Common myeloid progenitor, CD34-positive (primary cell): Measurements from ENCODE around the gene SKOR1.
A peak's percentile ranks its signal among the peaks of the same experiment; 100 is the strongest.

Experiments
- CTCF ChIA-PET: fragments of 350-600 bp; sonication (Branson Sonifier 250); formaldehyde crosslinking; loops from one replicate; lab custom pipeline; 2021; ENCODE audit warnings: antibody characterized with exemption; lab: Charles Lee
- POLR2A ChIA-PET: fragments of 350-600 bp; sonication (Branson Sonifier 250); formaldehyde crosslinking; loops from one replicate; lab custom pipeline; 2021; ENCODE audit warnings: antibody characterized with exemption; lab: Charles Lee
- DNase-seq, 3 donors: peaks; one replicate each; pipeline versions ENCODE4 v3.0.0 to v3.0.0-alpha.2; 2013
- H3K27ac ChIP-seq, 2 experiments: 1 replicate in 1 of 2; 2 replicates in 1 of 2; pipeline ENCODE4 v1.7.0; 2013; ENCODE audit warnings: inconsistent platforms in 2 of 2, low read length in 2 of 2, mild to moderate bottlenecking in 2 of 2, low read depth in 1 of 2, moderate library complexity in 1 of 2; ENCODE audit not compliant: severe bottlenecking in 2 of 2, insufficient read depth in 1 of 2, poor library complexity in 1 of 2
- H3K27me3 ChIP-seq, 5 experiments: replicated peaks in 2 of 5; 1 replicate in 3 of 5; 2 replicates in 2 of 5; pipeline versions ENCODE4 v1.6.1 to v1.7.0; 2013; ENCODE audit warnings: low read length in 4 of 5, mild to moderate bottlenecking in 2 of 5, moderate library complexity in 2 of 5, inconsistent platforms in 1 of 5; ENCODE audit not compliant: insufficient read depth in 5 of 5, control insufficient read depth in 4 of 5
- H3K36me3 ChIP-seq, 4 experiments: 1 replicate in 2 of 4; 2 replicates in 2 of 4; pipeline versions ENCODE4 v1.6.1 to v1.7.0; 2013; ENCODE audit warnings: low read length in 3 of 4, control low read depth in 1 of 4, mild to moderate bottlenecking in 1 of 4; ENCODE audit not compliant: control insufficient read depth in 4 of 4, insufficient read depth in 4 of 4
- H3K4me1 ChIP-seq, 4 experiments: 1 replicate in 3 of 4; 2 replicates in 1 of 4; pipeline versions ENCODE4 v1.6.1 to v1.7.1; 2013; ENCODE audit warnings: low read length in 3 of 4, mild to moderate bottlenecking in 3 of 4, control low read depth in 1 of 4, inconsistent platforms in 1 of 4, moderate library complexity in 1 of 4; ENCODE audit not compliant: control insufficient read depth in 4 of 4, insufficient read depth in 4 of 4; ENCODE audit errors: control extremely low read depth in 1 of 4
- H3K4me3 ChIP-seq, 7 experiments: 1 replicate in 4 of 7; 2 replicates in 3 of 7; pipeline versions ENCODE4 v1.5.1 to v1.7.0; 2013; ENCODE audit warnings: mild to moderate bottlenecking in 7 of 7, low read length in 6 of 7, moderate library complexity in 6 of 7, inconsistent platforms in 2 of 7, low read depth in 2 of 7, control low read depth in 1 of 7; ENCODE audit not compliant: insufficient read depth in 4 of 7, control insufficient read depth in 1 of 7; ENCODE audit errors: extremely low read depth in 1 of 7
- H3K9me3 ChIP-seq, 5 experiments: 1 replicate in 4 of 5; 2 replicates in 1 of 5; pipeline versions ENCODE4 v1.6.1 to v1.7.1; 2013; ENCODE audit warnings: low read length in 4 of 5, mild to moderate bottlenecking in 2 of 5, inconsistent platforms in 1 of 5, low read depth in 1 of 5, moderate library complexity in 1 of 5; ENCODE audit not compliant: control insufficient read depth in 4 of 5, insufficient read depth in 2 of 5; ENCODE audit errors: control extremely low read depth in 1 of 5
- WGBS: methylation state at CpG from one replicate; pipeline ENCODE4 v1.1.5; 2013; ENCODE audit not compliant: insufficient coverage; 5-methylcytosine and 5-hydroxymethylcytosine counted together

SKOR1 gene

DNA sequence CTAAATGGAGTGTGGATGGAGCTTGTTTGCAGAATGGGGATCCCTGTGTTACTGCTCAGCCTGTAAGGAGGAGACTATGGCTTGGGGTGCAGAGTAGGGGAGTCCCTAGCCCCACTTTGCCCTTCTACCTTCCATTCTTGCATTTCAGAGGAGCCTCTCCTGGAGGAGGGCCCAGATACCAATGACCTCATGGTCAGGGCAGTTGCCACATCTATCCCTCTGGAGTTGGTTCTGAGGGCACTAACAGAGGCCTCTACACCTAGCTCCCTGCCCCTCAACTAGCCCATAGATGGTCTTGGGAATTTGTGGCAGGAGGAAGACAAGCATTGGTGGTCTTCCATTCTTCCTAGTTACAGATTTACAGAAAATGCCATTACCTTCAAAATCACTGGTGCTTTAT is 6.1 kb downstream of the SKOR1 start:
- CTCF ChIA-PET, result interaction anchor here (1.1 to 2.0 kb wide), 4 partner anchors 47 to 374 kb away, joined by 3 to 5 read pairs (median 3); no protein-coding TSS in a partner anchor
- peaks cover 11 to 77% (median 62%) of the 10 kb centered on the region in 4 experiments for H3K4me1 ChIP-seq

GRCh38 chr15:67832031-67832551 is 6.8 kb downstream of the SKOR1 start:
- POLR2A ChIA-PET, result no interaction called here
- WGBS, result 8% methylated on average over 7 of the region's 9 CpGs
- peaks cover 0 to 2% (median 0%) of the 10 kb centered on the region in 5 experiments for H3K9me3 ChIP-seq
- CTCF ChIA-PET, result interaction anchor here (0.5 to 2.0 kb wide), 7 partner anchors 48 to 375 kb away, joined by 3 to 9 read pairs (median 3); no protein-coding TSS in a partner anchor
- peaks cover 11 to 71% (median 62%) of the 10 kb centered on the region in 4 experiments for H3K4me1 ChIP-seq
- H3K27ac ChIP-seq, result no peak overlapping the region
- H3K36me3 ChIP-seq, result no peaks in the 10 kb centered on the region
- DNase-seq, result peak in 2 of 3 donors; percentile 46 to 47
- no peak overlapping the region for H3K4me3 ChIP-seq
- H3K27me3 ChIP-seq, result peaks cover 15 to 93% (median 48%) of the 10 kb centered on the region in 5 experiments

More for the DNA sequence above, 6.1 kb downstream of the SKOR1 start:
- peaks cover 0 to 2% (median 0%) of the 10 kb centered on the region in 5 experiments for H3K9me3 ChIP-seq
- no peak overlapping the region for H3K27ac ChIP-seq
- H3K36me3 ChIP-seq, result no peaks in the 10 kb centered on the region
- no peak for DNase-seq
- no peak overlapping the region for H3K4me3 ChIP-seq
- peaks cover 15 to 100% (median 50%) of the 10 kb centered on the region in 5 experiments for H3K27me3 ChIP-seq
- POLR2A ChIA-PET, result no interaction called here

DNA sequence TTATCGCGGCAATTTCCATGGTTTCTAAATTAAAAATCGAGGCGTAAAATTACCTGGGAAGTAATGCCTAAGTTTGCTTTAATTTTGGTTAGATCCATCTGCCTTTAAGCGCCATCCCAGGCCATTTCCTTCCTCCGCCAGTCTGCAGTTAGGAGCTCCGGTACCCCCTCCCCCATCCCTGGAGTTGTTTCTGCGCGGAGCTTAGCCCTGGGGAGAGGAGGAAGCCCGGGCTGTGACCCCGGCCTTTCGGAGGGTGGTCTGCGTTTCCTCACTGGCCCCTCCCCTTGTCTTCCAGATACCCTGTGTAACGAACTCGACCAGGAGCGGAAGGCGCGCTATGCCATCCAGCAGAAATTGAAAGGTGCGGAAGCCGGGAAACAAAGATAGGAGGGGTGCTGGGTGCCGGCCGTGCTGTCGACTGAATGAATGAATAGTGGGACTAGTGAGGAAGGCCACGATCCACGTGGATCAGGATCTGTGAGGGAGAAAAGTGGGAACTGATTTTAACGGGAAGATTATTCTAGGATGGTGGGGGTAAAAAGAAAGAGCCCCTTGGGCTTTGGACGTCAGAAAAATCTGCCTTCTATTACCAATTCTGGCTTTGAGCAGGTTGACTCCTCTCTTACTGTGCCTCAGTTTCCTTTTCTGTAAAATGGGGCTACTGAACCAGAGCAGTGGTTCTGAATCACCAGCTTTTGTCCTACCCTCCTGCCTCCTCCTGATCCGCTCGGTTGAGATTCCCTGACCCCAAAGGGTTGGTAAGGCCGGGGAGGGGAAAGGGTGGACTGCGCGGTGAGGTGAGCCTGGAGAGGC is 7.8 kb downstream of the SKOR1 start:
- peaks cover 11 to 64% (median 58%) of the 10 kb centered on the region in 4 experiments for H3K4me1 ChIP-seq

GRCh38 chr15:67833710-67834511 is 8.6 kb downstream of the SKOR1 start:
- no peak overlapping the region for H3K27ac ChIP-seq
- H3K36me3 ChIP-seq, result no peaks in the 10 kb centered on the region
- H3K4me3 ChIP-seq, result peak overlapping the region in 5 of 7 experiments; percentile 28 to 71 (median 55)
- H3K9me3 ChIP-seq, result peaks cover 0 to 2% (median 0%) of the 10 kb centered on the region in 5 experiments
- WGBS, result under 1% methylated on average over 33 of the region's 44 CpGs
- peak in 2 of 3 donors; percentile 49 to 65 for DNase-seq
- POLR2A ChIA-PET, result interaction anchor here (0.8 kb wide), 1 partner anchor 885 kb away, joined by 3 read pairs; no protein-coding TSS in a partner anchor
- peaks cover 15 to 81% (median 48%) of the 10 kb centered on the region in 5 experiments for H3K27me3 ChIP-seq
- H3K4me1 ChIP-seq, result peaks cover 12 to 64% (median 55%) of the 10 kb centered on the region in 4 experiments
- CTCF ChIA-PET, result no interaction called here

More for the DNA sequence above, 7.8 kb downstream of the SKOR1 start:
- peak in 2 of 3 donors; percentile 18 to 28 for DNase-seq
- POLR2A ChIA-PET, result interaction anchor here (0.8 kb wide), 1 partner anchor 884 kb away, joined by 3 read pairs; no protein-coding TSS in a partner anchor
- H3K27ac ChIP-seq, result no peak overlapping the region
- peaks cover 15 to 89% (median 51%) of the 10 kb centered on the region in 5 experiments for H3K27me3 ChIP-seq
- 2% methylated on average over 18 of the region's 32 CpGs for WGBS
- H3K4me3 ChIP-seq, result peak overlapping the region in 5 of 7 experiments; percentile 28 to 71 (median 59)
- CTCF ChIA-PET, result interaction anchor here (0.7 to 1.5 kb wide), 5 partner anchors 52 to 376 kb away, joined by 3 to 9 read pairs (median 3); no protein-coding TSS in a partner anchor
- H3K9me3 ChIP-seq, result peaks cover 0 to 2% (median 0%) of the 10 kb centered on the region in 5 experiments
- H3K36me3 ChIP-seq, result no peaks in the 10 kb centered on the region

- Histone ChIP-seq H3K4me3 (peak overlapping the region; percentile 12 to 71 (median 55)), H3K36me3 (no peaks in the 10 kb centered on the region), H3K27me3 (peaks cover 15 to 73% (median 42%) of the 10 kb centered on the region in 5 experiments), H3K4me1 (peaks cover 16 to 61% (median 54%) of the 10 kb centered on the region in 4 experiments), H3K27ac (no peak overlapping the region), H3K9me3 (peaks cover 0 to 2% (median 0%) of the 10 kb centered on the region in 5 experiments)
- ChIA-PET POLR2A (no interaction called here), CTCF (interaction anchor here (0.6 to 1.7 kb wide), 6 partner anchors 32 to 472 kb away, joined by 3 to 13 read pairs (median 3); no protein-coding TSS in a partner anchor)
- WGBS, result 2% methylated on average over 47 of the region's 59 CpGs
- DNase-seq, result peak in 2 of 3 donors; percentile 22 to 33
Measured at GRCh38 chr15:67834581-67835296, 9.4 kb downstream of the SKOR1 start.
